K562 (cell line): ENCODE results near the gene PADI1. TPM values are rescaled to one million over a fixed set of nuclear protein-coding genes. Genes with fewer than 3 reads are reported as not detected.

Experiments
- ATAC-seq: fragments of 200-7000 bp; cut with Tn5 transposase; 3 replicates; pipeline ENCODE4 v1.9.1; 2020; ENCODE audit warnings: moderate library complexity
- BruUV-seq: library from RNA; stranded (reverse); fragments of 400-500 nt; replicated peaks from 2 replicates; lab custom pipeline; 2021; lab: Mats Ljungman, UMichigan
- CTCF ChIA-PET: fragments of 300-600 bp; formaldehyde crosslinking; extraction: SDS; loops from one replicate; lab custom pipeline; 2021; ENCODE audit warnings: low intra/inter-chr PET ratio; lab: Yijun Ruan, JAX
- POLR2A ChIA-PET: fragments of 300-600, 350-650 bp; sonication (Branson Sonifier 250); formaldehyde crosslinking; extraction: SDS; loops from one replicate; lab custom pipeline; 2021; ENCODE audit warnings: antibody characterized with exemption, inconsistent platforms; lab: Yijun Ruan, JAX
- DNase-seq, 4 experiments: peaks; one replicate each; pipeline versions ENCODE4 v3.0.0 to v3.0.0-alpha.2; 2011 to 2018; ENCODE audit warnings: low spot score in 3 of 4, mixed read lengths in 3 of 4; ENCODE audit errors: extremely low read depth in 1 of 4
- FAIRE-seq: peaks from 2 replicates; lab custom pipeline; 2011; peaks lifted over from hg19 to GRCh38; lab: Jason Lieb, UNC
- H2AFZ ChIP-seq: 2 replicates; pipeline ENCODE4 v1.6.0; 2011; ENCODE audit warnings: low read depth, low read length, control low read depth, inconsistent platforms
- H3K27ac ChIP-seq: fragments of 200-600 bp; 3 replicates; pipeline ENCODE4 v1.8.0; 2011; ENCODE audit warnings: low read depth, mild to moderate bottlenecking, control low read depth, inconsistent platforms, low read length, moderate library complexity, mixed read lengths; ENCODE audit errors: extremely low read depth
- H3K27me3 ChIP-seq, 2 experiments: fragments of 300-600 bp in 1 of 2; 2 replicates in 1 of 2; 3 replicates in 1 of 2; pipeline versions ENCODE4 v1.6.0 to v1.8.0; 2011; ENCODE audit warnings: inconsistent platforms in 2 of 2, low read length in 2 of 2, mild to moderate bottlenecking in 1 of 2, mixed read lengths in 1 of 2, moderate library complexity in 1 of 2; ENCODE audit not compliant: control insufficient read depth in 2 of 2, insufficient read depth in 2 of 2
- H3K36me3 ChIP-seq: fragments of 300-600 bp; 3 replicates; pipeline ENCODE4 v1.8.0; 2011; ENCODE audit warnings: mild to moderate bottlenecking, low read length, inconsistent platforms; ENCODE audit not compliant: control insufficient read depth, insufficient read depth
- H3K4me1 ChIP-seq, 2 experiments: fragments of 200-600 bp in 1 of 2; replicated peaks in 1 of 2; 2 replicates in 1 of 2; 3 replicates in 1 of 2; pipeline versions ENCODE4 v1.5.1 to v1.8.0; 2011; ENCODE audit warnings: inconsistent platforms in 2 of 2, low read length in 2 of 2, mild to moderate bottlenecking in 1 of 2, mixed read lengths in 1 of 2, moderate library complexity in 1 of 2; ENCODE audit not compliant: control insufficient read depth in 2 of 2, insufficient read depth in 2 of 2
- H3K4me2 ChIP-seq: 2 replicates; pipeline ENCODE4 v1.6.1; 2011; ENCODE audit warnings: low read length, control low read depth, inconsistent platforms, mixed read lengths; ENCODE audit not compliant: insufficient read depth
- H3K4me3 ChIP-seq: fragments of 200-600 bp; sonication (generic), shearing (Covaris generic); 2 replicates; pipeline ENCODE4 v1.5.1; 2016; ENCODE audit warnings: control low read depth, inconsistent platforms
- H3K79me2 ChIP-seq: fragments of 200-600 bp; 3 replicates; pipeline ENCODE4 v1.8.0; 2011; ENCODE audit warnings: low read length, inconsistent platforms; ENCODE audit not compliant: control insufficient read depth, insufficient read depth
- H3K9ac ChIP-seq, 2 experiments: 2 replicates each; pipeline versions ENCODE4 v1.6.0 to v1.6.1; 2011; ENCODE audit warnings: low read depth in 2 of 2, low read length in 2 of 2, control low read depth in 1 of 2, inconsistent platforms in 1 of 2, mild to moderate bottlenecking in 1 of 2, mixed read lengths in 1 of 2; ENCODE audit not compliant: insufficient read depth in 1 of 2
- H3K9me1 ChIP-seq: one replicate; pipeline ENCODE4 v1.6.0; 2011; ENCODE audit warnings: inconsistent platforms, mild to moderate bottlenecking, low read length, moderate library complexity; ENCODE audit not compliant: control insufficient read depth, insufficient read depth
- H3K9me3 ChIP-seq: replicated peaks from 2 replicates; pipeline ENCODE4 v1.5.1; 2011; ENCODE audit warnings: low read depth, low read length, inconsistent platforms; ENCODE audit not compliant: control insufficient read depth, insufficient read depth
- H4K20me1 ChIP-seq: replicated peaks from 2 replicates; pipeline ENCODE4 v1.6.1; 2011; ENCODE audit warnings: low read length, inconsistent platforms, mixed read lengths; ENCODE audit not compliant: control insufficient read depth, insufficient read depth
- CBX1 ChIP-seq: sonication (generic); IDR thresholded peaks from 2 replicates; pipeline ENCODE4 v1.6.1; 2016; ENCODE audit warnings: antibody characterized with exemption, low read depth, mild to moderate bottlenecking
- FOSL1 ChIP-seq: fragments of 200-800 bp; sonication (Bioruptor generic); conservative IDR thresholded peaks from 2 replicates; pipeline ENCODE4 v1.6.1; 2016; ENCODE audit warnings: missing genetic modification characterization, missing compliant biosample characterization
- HCFC1 ChIP-seq: IDR thresholded peaks from 2 replicates; pipeline ENCODE4 v1.6.1; 2012; ENCODE audit warnings: low read depth, low read length, improper control_type of control experiment
- HMG20A ChIP-seq: fragments of 450-650 bp; formaldehyde crosslinking; conservative IDR thresholded peaks from 2 replicates; pipeline ENCODE4 v1.4.0; 2020; ENCODE audit warnings: mild to moderate bottlenecking, mixed read lengths
- JUND ChIP-seq, 2 experiments: IDR thresholded peaks; 2 replicates in 1 of 2; 3 replicates in 1 of 2; pipeline ENCODE4 v1.6.1; 2011; ENCODE audit warnings: borderline replicate concordance in 2 of 2, low read depth in 2 of 2, low read length in 2 of 2, improper control_type of control experiment in 1 of 2, missing biosample characterization in 1 of 2, missing genetic modification characterization in 1 of 2, missing genetic modification reagents in 1 of 2
- PHTF2 ChIP-seq: fragments of 250-450 bp; sonication (Bioruptor Pico); IDR thresholded peaks from 2 replicates; pipeline ENCODE4 v1.5.0; 2021; ENCODE audit warnings: mild to moderate bottlenecking
- POLR3G ChIP-seq: IDR thresholded peaks from 2 replicates; pipeline ENCODE4 v1.6.1; 2011; ENCODE audit not compliant: insufficient read length, insufficient replicate concordance; ENCODE audit errors: extremely low read depth
- SUPT5H ChIP-seq: fragments of 450-650 bp; IDR thresholded peaks from 2 replicates; pipeline ENCODE4 v1.6.1; 2016
- WGBS: fragments of 100-300 bp; shearing (Covaris generic); methylation state at CpG from one replicate; pipeline ENCODE4 v1.1.6; 2016; ENCODE audit warnings: low coverage, mixed read lengths; ENCODE audit not compliant: insufficient coverage; ENCODE audit errors: missing lambda C conversion rate; 5-methylcytosine and 5-hydroxymethylcytosine counted together
- in situ Hi-C: fragments of 300-500 bp; cut with MboI; formaldehyde crosslinking; loops from 4 replicates; pipeline ENCODE4 v1.15.0; 2018; ENCODE audit warnings: inconsistent platforms, mixed read lengths
- intact Hi-C: fragments of 100-400 bp; cut with micrococcal nuclease; formaldehyde crosslinking; loops from 2 replicates; pipeline ENCODE4 v1.14.2; 2022
- polyA plus RNA-seq, 8 experiments: library from polyadenylated mRNA; depleted of rRNA in 4 of 8; stranded (reverse) in 5 of 8; unstranded in 3 of 8; fragments of >200 nt; fragmentation: Nextera tagmentation in 2 of 8; fragmentation: Illumina TruSeq in 1 of 8; extraction: Ambion mirVana in 2 of 8; extraction: Trizol in 1 of 8; gene quantifications; 2 replicates each; pipeline versions ENCODE4 v1.2.1 to v1.2.3, GENCODE V29; 2011 to 2014; ENCODE audit warnings: inconsistent platforms in 1 of 8, missing spikeins in 1 of 8
- total RNA-seq, 7 experiments: library from RNA; depleted of rRNA in 6 of 7; stranded (reverse); fragments of >200 nt in 6 of 7; fragmentation: Illumina TruSeq in 2 of 7; extraction: Trizol in 2 of 7; gene quantifications; 2 replicates each; pipeline versions ENCODE4 v1.2.1 to v1.2.3, GENCODE V29; 2011 to 2021; ENCODE audit warnings: low replicate concordance in 1 of 7

Gene PADI1
- total and polyA plus RNA-seq, 9 of the 15 experiments (the other 6 are each of a cell fraction or from before 2014, with no cell fraction given) = not detected

- 2% methylated on average over 14 of the region's 14 CpGs for WGBS
- ATAC-seq (no peak), DNase-seq (no peak), FAIRE-seq (no peak)
- Histone ChIP-seq H2AFZ (no peak overlapping the region), H4K20me1 (no peaks in the 10 kb centered on the region), H3K9me1 (no peaks in the 10 kb centered on the region), H3K36me3 (no peaks in the 10 kb centered on the region), H3K4me3 (no peak overlapping the region), H3K27ac (no peak overlapping the region), H3K9me3 (no peaks in the 10 kb centered on the region), H3K4me2 (no peak overlapping the region), H3K4me1 (no peaks in the 10 kb centered on the region), H3K9ac (no peak overlapping the region), H3K79me2 (no peaks in the 10 kb centered on the region), H3K27me3 (peaks cover 8 to 32% of the 10 kb centered on the region in 2 experiments; a peak in 4 of 5 replicates)
- intact Hi-C loops = no loop called here
- no TSS peak for BruUV-seq
- in situ Hi-C loops = no loop called here
- TF ChIP-seq JUND (IDR thresholded peaks at IDR 0.05; ENCODE audit: borderline replicate concordance, low read depth, low read length) (no peak), JUND (tag; IDR thresholded peaks at IDR 0.05; ENCODE audit: borderline replicate concordance, low read depth, low read length) (0 out of 3 replicates have a peak, but pooled peaks have one; percentile 21), PHTF2 (CRISPR knock-in tag) (no peak), POLR3G (no peak), HMG20A (CRISPR knock-in tag) (no peak), FOSL1 (tag) (peak; percentile 43; the same call in 1 of the 2 replicates), CBX1 (no peak), SUPT5H (no peak), HCFC1 (no peak)
- ChIA-PET CTCF (no interaction called here), POLR2A (interaction anchor here (0.6 to 1.0 kb wide), 3 partner anchors 9 to 109 kb away, joined by 3 to 4 read pairs (median 3); no protein-coding TSS in a partner anchor)
These were observed 88.9 kb downstream of the PADI1 start for GRCh38 chr1:17293681-17294425.
